CD4-positive, alpha-beta T cell treated with Interleukin-4 for 4 hours (primary cell): ENCODE data around the gene ABHD3.
"Not testable (repeated sequence)": the region's sequence is repeated elsewhere in the genome, so short reads cannot be mapped to it uniquely, and the experiment has no call there.

Experiments
- DNase-seq: peaks from one replicate; pipeline ENCODE4 v3.0.0-alpha.2; 2020

ABHD3 gene

GRCh38 chr18:21640375-21640774 lies 64.2 kb downstream of the ABHD3 start:
- not testable (repeated sequence) for DNase-seq

- no peak for DNase-seq
These were observed 65.8 kb downstream of the ABHD3 start for GRCh38 chr18:21638822-21639221.

GRCh38 chr18:21636769-21637168 lies 67.8 kb downstream of the ABHD3 start:
- no peak for DNase-seq

- DNase-seq: no peak
These were observed 69.9 kb downstream of the ABHD3 start for GRCh38 chr18:21634588-21635199.

GRCh38 chr18:21632393-21632792 lies 72.2 kb downstream of the ABHD3 start:
- DNase-seq: no peak

- no peak for DNase-seq
These were observed 75.3 kb downstream of the ABHD3 start for GRCh38 chr18:21629089-21629832.

GRCh38 chr18:21621640-21622039 lies 82.9 kb downstream of the ABHD3 start:
- DNase-seq: not testable (repeated sequence)

- peak; percentile 87 for DNase-seq
These were observed 92.2 kb downstream of the ABHD3 start, which contains the start of gene SNRPD1 for GRCh38 chr18:21612125-21613039. TSS of gene SNRPD1 (plus strand) at chr18:21612314. CDS start at chr18:21612430, 116 bp downstream.

- not testable (repeated sequence) for DNase-seq
These were observed 93.0 kb downstream of the ABHD3 start for GRCh38 chr18:21611401-21612124.

GRCh38 chr18:21605213-21605612 lies 99.4 kb downstream of the ABHD3 start:
- no peak for DNase-seq

- no peak for DNase-seq
These were observed 99.9 kb downstream of the ABHD3 start for GRCh38 chr18:21604671-21605070.

GRCh38 chr18:21602299-21602587 lies 102.3 kb downstream of the ABHD3 start:
- DNase-seq: peak; percentile 22
